ENCODE results near the gene EMILIN3.

EMILIN3 gene

DNA sequence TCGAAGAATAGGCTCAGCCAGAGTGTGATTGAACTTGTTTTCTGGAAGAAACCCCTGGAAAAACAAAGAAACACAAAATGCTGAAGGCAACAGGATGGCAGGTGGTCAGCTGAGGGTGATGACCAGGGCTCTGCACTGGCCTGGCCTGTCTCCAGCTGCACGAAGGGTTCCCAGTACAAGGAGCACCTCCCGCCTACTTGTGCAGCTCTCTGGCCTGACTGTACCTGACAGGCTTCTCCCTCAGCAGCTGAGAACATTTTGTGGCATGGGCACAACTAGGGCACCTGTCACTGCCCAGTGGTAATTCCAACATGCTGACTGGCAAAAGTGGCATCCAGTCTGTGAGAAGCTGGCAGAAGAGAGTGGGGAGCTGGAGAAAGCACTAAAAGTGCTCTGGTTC, 38.8 kb upstream of the EMILIN3 start:
- no peak for DNase-seq (ENCODE audit: low read depth, low spot score)
- H3K4me3 ChIP-seq (ENCODE audit: low read length), result no peak overlapping the region
- no peak overlapping the region for H3K27ac ChIP-seq (ENCODE audit: low read length)
- no peaks in the 10 kb centered on the region for H3K9me3 ChIP-seq (ENCODE audit: control insufficient read depth, insufficient read depth, low read length)
- peaks cover 18% of the 10 kb centered on the region for H3K36me3 ChIP-seq (ENCODE audit: control insufficient read depth, insufficient read depth, low read length)
- H3K27me3 ChIP-seq (ENCODE audit: control insufficient read depth, insufficient read depth, low read length), result no peaks in the 10 kb centered on the region
- H3K4me1 ChIP-seq (ENCODE audit: control insufficient read depth, insufficient read depth, low read length), result no peaks in the 10 kb centered on the region
- WGBS (ENCODE audit: insufficient coverage, insufficient read length), result no CpG with 5 or more reads among the region's 3 CpGs

DNA sequence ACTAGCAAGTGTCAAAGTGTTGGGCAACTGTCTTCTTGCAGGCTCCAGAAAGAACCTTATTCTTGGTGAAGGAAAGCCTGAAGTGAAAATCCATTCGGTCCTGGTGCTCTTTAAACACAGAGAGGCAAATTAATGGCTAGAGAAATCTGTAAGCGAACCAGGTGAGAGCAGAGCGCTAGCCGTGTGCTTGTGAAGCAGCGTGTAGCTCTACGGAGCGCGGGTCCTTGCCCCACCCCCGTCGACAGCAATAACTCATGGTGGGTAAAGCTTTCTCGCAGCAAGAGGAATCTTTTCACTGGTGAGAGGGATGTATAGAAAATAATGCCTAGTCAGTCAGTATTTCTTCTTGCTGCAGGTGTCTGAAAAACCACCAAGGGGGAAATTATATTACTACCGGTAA, 37.0 kb upstream of the EMILIN3 start:
- peaks cover 16% of the 10 kb centered on the region for H3K36me3 ChIP-seq (ENCODE audit: control insufficient read depth, insufficient read depth, low read length)
- H3K4me3 ChIP-seq (ENCODE audit: low read length), result no peak overlapping the region
- no peak overlapping the region for H3K27ac ChIP-seq (ENCODE audit: low read length)
- H3K4me1 ChIP-seq (ENCODE audit: control insufficient read depth, insufficient read depth, low read length), result no peaks in the 10 kb centered on the region
- no peak for DNase-seq (ENCODE audit: low read depth, low spot score)
- no peaks in the 10 kb centered on the region for H3K27me3 ChIP-seq (ENCODE audit: control insufficient read depth, insufficient read depth, low read length)
- no peaks in the 10 kb centered on the region for H3K9me3 ChIP-seq (ENCODE audit: control insufficient read depth, insufficient read depth, low read length)
- no CpG with 5 or more reads among the region's 12 CpGs for WGBS (ENCODE audit: insufficient coverage, insufficient read length)

DNA sequence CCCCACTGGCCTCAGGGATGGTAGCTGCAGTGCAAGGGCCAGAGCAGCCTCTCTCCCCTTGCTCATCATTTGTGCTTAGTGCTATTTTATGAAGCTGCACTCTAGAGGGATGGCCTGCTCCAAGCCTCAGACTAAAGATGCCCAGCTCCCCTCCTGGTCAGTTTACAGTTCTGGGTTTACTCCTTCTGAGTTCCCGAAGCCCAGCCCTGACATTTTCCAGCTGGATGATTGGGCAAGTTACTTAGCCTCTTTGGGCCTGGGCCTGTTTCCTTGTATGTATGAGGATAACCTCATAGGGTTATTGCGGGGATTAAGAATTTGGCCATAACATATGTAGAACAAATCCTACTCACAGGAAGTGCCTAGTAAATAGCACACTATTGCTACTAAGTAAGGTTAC, 31.8 kb upstream of the EMILIN3 start:
- no peak overlapping the region for H3K27ac ChIP-seq (ENCODE audit: low read length)
- no peak overlapping the region for H3K4me3 ChIP-seq (ENCODE audit: low read length)
- no peaks in the 10 kb centered on the region for H3K36me3 ChIP-seq (ENCODE audit: control insufficient read depth, insufficient read depth, low read length)
- no peaks in the 10 kb centered on the region for H3K9me3 ChIP-seq (ENCODE audit: control insufficient read depth, insufficient read depth, low read length)
- no CpG with 5 or more reads among the region's 2 CpGs for WGBS (ENCODE audit: insufficient coverage, insufficient read length)
- peaks cover 4% of the 10 kb centered on the region; the same call in 1 of the 2 replicates for H3K4me1 ChIP-seq (ENCODE audit: control insufficient read depth, insufficient read depth, low read length)
- no peaks in the 10 kb centered on the region for H3K27me3 ChIP-seq (ENCODE audit: control insufficient read depth, insufficient read depth, low read length)
- DNase-seq (ENCODE audit: low read depth, low spot score), result no peak

DNA sequence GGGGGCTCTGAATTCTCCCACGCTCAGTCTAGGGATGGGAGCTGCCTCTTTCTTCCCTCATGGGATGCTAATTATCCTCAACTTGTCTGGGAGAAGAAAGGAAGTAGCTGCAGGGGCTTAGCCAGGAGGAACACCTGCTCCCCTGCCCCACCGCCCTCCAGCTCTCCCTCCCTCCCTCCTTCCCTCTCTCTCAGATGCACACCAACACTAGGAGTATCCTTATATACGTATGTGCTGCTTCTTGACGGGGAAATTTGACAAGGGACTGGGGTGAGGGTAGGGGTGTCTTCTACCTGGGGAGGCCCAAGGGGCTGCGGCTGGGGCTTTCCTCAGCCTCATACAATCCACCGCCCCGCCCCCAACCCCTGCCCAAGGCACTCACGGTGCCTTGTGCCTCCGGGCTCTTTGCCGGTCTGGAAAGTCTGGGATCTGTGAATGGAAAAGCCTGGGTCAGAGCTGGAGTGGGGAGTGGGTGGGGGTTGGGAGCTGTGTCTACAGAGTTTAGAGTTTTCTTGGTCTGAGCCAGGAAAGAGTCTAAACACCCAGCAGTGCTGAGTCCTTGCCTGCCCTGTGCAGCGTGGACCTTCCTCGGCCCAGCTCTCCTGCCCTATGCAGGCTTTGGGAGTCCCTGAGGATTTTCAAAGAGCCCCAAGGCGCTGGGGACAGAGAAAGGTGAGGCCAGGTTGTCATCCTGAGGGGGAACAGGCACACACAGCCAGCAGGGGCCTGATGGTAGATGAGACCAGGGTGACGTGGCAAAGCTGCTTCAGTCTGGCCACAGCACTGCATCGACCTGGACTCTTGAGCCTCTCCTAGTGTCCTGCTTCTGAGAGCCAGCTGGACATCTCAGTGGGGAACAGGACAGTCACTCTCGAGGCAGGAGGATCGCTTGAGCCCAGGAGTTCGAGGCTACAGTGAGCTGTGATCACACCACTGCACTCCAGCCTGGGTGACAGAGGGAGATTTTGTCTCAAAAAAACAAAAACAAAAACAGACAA, 29.3 kb upstream of the EMILIN3 start:
- WGBS (ENCODE audit: insufficient coverage, insufficient read length), result no CpG with 5 or more reads among the region's 18 CpGs
- Histone ChIP-seq H3K4me1 (ENCODE audit: control insufficient read depth, insufficient read depth, low read length) (peaks cover 4% of the 10 kb centered on the region; the same call in 1 of the 2 replicates), H3K27ac (ENCODE audit: low read length) (no peak overlapping the region), H3K9me3 (ENCODE audit: control insufficient read depth, insufficient read depth, low read length) (no peaks in the 10 kb centered on the region), H3K27me3 (ENCODE audit: control insufficient read depth, insufficient read depth, low read length) (no peaks in the 10 kb centered on the region), H3K4me3 (ENCODE audit: low read length) (no peak overlapping the region), H3K36me3 (ENCODE audit: control insufficient read depth, insufficient read depth, low read length) (no peaks in the 10 kb centered on the region)
- no peak for DNase-seq (ENCODE audit: low read depth, low spot score)

DNA sequence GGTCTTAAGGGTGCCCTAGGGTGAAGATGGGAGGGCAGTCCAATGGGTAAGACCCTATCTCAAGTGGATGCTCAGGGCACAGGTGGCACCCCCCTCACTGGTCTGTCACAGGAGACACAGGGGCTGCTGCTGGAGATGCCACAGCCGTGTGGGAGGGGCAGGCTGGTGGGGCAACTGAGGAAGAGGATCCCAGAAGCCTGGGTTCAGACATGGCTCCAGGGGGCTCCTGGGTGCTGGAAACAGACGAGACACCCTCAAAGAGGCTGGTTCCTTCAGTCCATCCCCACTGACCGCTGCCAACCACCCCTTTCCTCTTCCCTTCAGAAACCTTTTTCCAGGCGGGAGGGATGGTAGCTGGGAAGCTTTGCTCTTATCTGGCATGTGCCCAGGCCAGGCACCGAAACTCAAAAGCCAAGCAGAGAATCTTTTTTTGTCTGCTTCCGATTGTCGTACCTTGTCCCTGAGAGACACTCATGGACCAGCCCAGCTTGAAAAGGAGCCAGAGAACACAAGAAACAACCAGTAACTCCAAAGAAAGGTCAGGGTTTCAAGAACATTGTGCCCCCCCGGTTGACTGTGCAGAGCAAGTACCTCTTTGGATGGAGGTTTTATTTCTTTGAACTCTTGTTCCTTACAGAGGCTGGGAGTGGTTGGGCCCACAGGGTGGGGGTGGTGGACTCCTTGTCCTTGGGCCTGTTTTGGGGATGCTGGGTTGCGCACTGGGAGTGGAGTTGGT, 28.5 kb upstream of the EMILIN3 start:
- Histone ChIP-seq H3K36me3 (ENCODE audit: control insufficient read depth, insufficient read depth, low read length) (no peaks in the 10 kb centered on the region), H3K4me1 (ENCODE audit: control insufficient read depth, insufficient read depth, low read length) (peaks cover 4% of the 10 kb centered on the region; the same call in 1 of the 2 replicates), H3K27ac (ENCODE audit: low read length) (no peak overlapping the region), H3K9me3 (ENCODE audit: control insufficient read depth, insufficient read depth, low read length) (no peaks in the 10 kb centered on the region), H3K4me3 (ENCODE audit: low read length) (no peak overlapping the region), H3K27me3 (ENCODE audit: control insufficient read depth, insufficient read depth, low read length) (no peaks in the 10 kb centered on the region)
- no peak for DNase-seq (ENCODE audit: low read depth, low spot score)
- no CpG with 5 or more reads among the region's 9 CpGs for WGBS (ENCODE audit: insufficient coverage, insufficient read length)

DNA sequence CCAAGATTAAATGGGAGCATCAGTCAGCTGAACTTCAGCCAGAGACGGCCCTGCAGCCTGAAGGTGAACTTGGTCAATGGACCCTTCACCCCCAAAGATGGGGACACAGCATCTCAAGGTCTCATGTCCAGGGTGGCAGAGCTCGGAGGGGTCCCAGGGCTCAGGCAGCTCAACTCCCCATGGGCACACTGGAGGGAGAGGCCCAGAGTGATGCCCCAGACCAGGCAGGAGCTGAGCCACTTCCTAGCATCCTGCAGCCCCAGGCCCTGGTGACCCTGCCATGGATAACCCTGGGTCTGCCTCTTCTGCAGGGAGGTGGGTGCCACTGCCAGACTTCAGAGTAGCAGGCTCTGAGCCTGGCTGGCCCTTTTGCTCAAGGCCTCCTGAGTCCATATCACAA, 27.5 kb upstream of the EMILIN3 start:
- H3K9me3 ChIP-seq (ENCODE audit: control insufficient read depth, insufficient read depth, low read length), result no peaks in the 10 kb centered on the region
- H3K4me3 ChIP-seq (ENCODE audit: low read length), result no peak overlapping the region
- H3K27me3 ChIP-seq (ENCODE audit: control insufficient read depth, insufficient read depth, low read length), result no peaks in the 10 kb centered on the region
- WGBS (ENCODE audit: insufficient coverage, insufficient read length), result no CpG with 5 or more reads among the region's 2 CpGs
- no peak overlapping the region for H3K27ac ChIP-seq (ENCODE audit: low read length)
- DNase-seq (ENCODE audit: low read depth, low spot score), result no peak
- H3K36me3 ChIP-seq (ENCODE audit: control insufficient read depth, insufficient read depth, low read length), result no peaks in the 10 kb centered on the region
- peaks cover 4% of the 10 kb centered on the region; the same call in 1 of the 2 replicates for H3K4me1 ChIP-seq (ENCODE audit: control insufficient read depth, insufficient read depth, low read length)

DNA sequence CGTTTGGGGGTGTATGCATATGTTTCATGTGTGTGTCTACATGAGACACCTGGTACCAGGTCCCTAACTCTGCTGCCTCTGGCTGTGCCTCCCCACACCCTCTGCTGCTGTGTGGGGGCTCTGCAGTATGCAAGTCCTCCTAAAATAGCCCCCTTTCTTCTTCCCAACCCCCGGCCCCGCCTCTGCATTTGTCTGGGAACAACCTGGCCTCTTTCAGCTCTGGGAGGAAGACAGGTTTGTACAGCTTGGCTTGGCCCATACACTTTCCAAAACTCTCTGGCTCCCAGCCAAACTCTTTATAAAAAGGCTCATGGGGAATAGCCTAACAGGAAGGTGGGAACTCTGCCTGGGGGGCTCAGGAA, 27.1 kb upstream of the EMILIN3 start:
- no peaks in the 10 kb centered on the region for H3K36me3 ChIP-seq (ENCODE audit: control insufficient read depth, insufficient read depth, low read length)
- no peaks in the 10 kb centered on the region for H3K27me3 ChIP-seq (ENCODE audit: control insufficient read depth, insufficient read depth, low read length)
- no peak overlapping the region for H3K4me3 ChIP-seq (ENCODE audit: low read length)
- no CpG with 5 or more reads among the region's 3 CpGs for WGBS (ENCODE audit: insufficient coverage, insufficient read length)
- DNase-seq (ENCODE audit: low read depth, low spot score), result no peak
- no peaks in the 10 kb centered on the region for H3K9me3 ChIP-seq (ENCODE audit: control insufficient read depth, insufficient read depth, low read length)
- no peak overlapping the region for H3K27ac ChIP-seq (ENCODE audit: low read length)
- peaks cover 4% of the 10 kb centered on the region; the same call in 1 of the 2 replicates for H3K4me1 ChIP-seq (ENCODE audit: control insufficient read depth, insufficient read depth, low read length)

DNA sequence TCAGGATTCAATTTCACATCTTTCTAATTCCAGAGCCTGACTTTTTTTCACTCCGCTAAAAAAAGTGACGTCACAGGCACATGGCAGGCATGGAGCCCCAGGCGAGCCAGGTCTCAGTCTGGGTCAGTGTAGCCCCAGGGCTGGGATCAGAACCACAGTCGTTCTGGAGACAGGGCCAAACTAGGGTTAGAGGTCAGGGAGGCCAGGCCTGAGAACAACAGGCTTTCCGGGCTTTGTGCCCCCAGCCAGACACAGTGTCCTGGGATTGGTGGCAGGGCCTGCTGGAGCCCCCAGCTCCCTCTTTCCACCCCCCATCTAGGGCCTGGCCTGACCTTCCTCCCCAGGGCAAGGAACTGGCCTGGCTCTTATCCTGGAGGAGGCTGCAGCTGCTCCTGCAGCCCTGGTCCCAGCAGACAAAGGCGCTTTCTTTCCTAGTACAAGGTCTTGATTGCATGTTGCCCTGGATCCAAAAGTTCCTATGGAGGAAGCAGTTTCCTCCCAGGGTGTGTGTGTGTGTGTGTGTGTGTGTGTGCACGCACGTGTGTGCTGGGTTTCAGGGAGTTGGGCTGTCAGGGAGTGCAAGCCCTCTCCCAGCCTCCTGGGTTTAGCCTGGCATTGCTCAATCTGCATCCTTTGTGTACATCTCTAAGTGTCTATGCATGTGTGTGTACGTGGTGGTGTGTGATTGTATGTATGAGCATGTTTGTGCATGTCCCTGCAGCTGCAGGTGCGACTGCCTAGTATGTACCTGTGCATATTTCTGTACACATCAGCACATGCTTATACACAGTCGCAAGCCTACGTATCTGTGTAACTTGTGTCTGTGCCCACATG, 26.5 kb upstream of the EMILIN3 start:
- WGBS (ENCODE audit: insufficient coverage, insufficient read length), result no CpG with 5 or more reads among the region's 12 CpGs
- no peak for DNase-seq (ENCODE audit: low read depth, low spot score)
- peaks cover 4% of the 10 kb centered on the region; the same call in 1 of the 2 replicates for H3K4me1 ChIP-seq (ENCODE audit: control insufficient read depth, insufficient read depth, low read length)

DNA sequence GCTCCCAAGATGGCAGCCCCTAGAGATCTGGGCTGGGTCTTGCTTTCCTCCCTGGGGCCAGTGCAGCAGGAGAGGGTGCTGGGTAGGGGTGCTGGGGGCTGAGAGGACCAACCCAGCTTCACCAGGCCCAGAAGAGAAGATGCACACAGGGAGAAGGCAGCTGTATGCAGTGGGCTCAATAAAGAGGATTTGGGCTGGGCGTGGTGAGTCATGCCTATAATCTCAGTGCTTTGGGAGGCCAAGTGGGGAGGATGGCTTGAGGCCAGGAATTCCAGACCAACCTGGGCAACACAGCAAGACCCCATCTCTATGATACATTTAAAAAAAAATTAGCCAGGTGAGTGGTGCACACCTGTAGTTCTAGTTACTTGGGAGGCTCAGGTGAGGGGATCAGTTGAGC, 25.7 kb upstream of the EMILIN3 start:
- no peaks in the 10 kb centered on the region for H3K36me3 ChIP-seq (ENCODE audit: control insufficient read depth, insufficient read depth, low read length)
- no CpG with 5 or more reads among the region's 1 CpG for WGBS (ENCODE audit: insufficient coverage, insufficient read length)
- DNase-seq (ENCODE audit: low read depth, low spot score), result no peak
- H3K27me3 ChIP-seq (ENCODE audit: control insufficient read depth, insufficient read depth, low read length), result no peaks in the 10 kb centered on the region
- H3K27ac ChIP-seq (ENCODE audit: low read length), result no peak overlapping the region
- H3K9me3 ChIP-seq (ENCODE audit: control insufficient read depth, insufficient read depth, low read length), result no peaks in the 10 kb centered on the region
- H3K4me1 ChIP-seq (ENCODE audit: control insufficient read depth, insufficient read depth, low read length), result peaks cover 4% of the 10 kb centered on the region; the same call in 1 of the 2 replicates
- H3K4me3 ChIP-seq (ENCODE audit: low read length), result no peak overlapping the region

More for the DNA sequence above, 26.5 kb upstream of the EMILIN3 start:
- Histone ChIP-seq H3K27me3 (ENCODE audit: control insufficient read depth, insufficient read depth, low read length) (no peaks in the 10 kb centered on the region), H3K27ac (ENCODE audit: low read length) (no peak overlapping the region), H3K36me3 (ENCODE audit: control insufficient read depth, insufficient read depth, low read length) (no peaks in the 10 kb centered on the region), H3K4me3 (ENCODE audit: low read length) (no peak overlapping the region), H3K9me3 (ENCODE audit: control insufficient read depth, insufficient read depth, low read length) (no peaks in the 10 kb centered on the region)

DNA sequence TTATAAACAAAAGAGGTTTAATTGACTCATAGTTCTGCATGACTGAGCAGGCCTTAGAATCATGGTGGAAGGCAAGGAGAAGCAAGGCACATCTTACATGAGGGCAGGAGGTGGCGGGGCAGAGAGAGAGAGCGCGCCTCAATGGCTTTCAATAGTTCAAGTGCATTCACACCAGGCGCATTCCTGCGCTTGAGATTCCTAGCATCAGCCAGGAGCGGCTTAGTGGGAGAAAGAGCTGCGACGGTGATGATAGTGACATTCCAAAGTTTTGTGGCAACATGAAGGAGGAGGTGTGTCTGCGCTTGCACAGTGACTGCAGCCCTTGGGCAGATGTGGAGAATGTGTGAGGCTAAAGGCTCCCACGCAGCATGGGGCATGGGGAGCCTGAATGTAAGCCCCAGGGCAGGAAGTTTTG, 25.0 kb upstream of the EMILIN3 start:
- DNase-seq (ENCODE audit: low read depth, low spot score), result no peak
- Histone ChIP-seq H3K4me1 (ENCODE audit: control insufficient read depth, insufficient read depth, low read length) (peaks cover 4% of the 10 kb centered on the region; the same call in 1 of the 2 replicates), H3K36me3 (ENCODE audit: control insufficient read depth, insufficient read depth, low read length) (no peaks in the 10 kb centered on the region), H3K27me3 (ENCODE audit: control insufficient read depth, insufficient read depth, low read length) (no peaks in the 10 kb centered on the region), H3K9me3 (ENCODE audit: control insufficient read depth, insufficient read depth, low read length) (no peaks in the 10 kb centered on the region), H3K4me3 (ENCODE audit: low read length) (no peak overlapping the region), H3K27ac (ENCODE audit: low read length) (no peak overlapping the region)
- WGBS (ENCODE audit: insufficient coverage, insufficient read length), result no CpG with 5 or more reads among the region's 10 CpGs

All from iPS DF 6.9 (cell line).